Loucy (cell line): ENCODE data around the gene TNFAIP8.

Experiments used
- H2AFZ ChIP-seq: fragments of 200-600 bp; sonication (generic); 2 replicates; pipeline ENCODE4 v1.6.0; 2016; ENCODE audit warnings: antibody characterized with exemption, mild to moderate bottlenecking, low read length, moderate library complexity
- H3F3A ChIP-seq: fragments of 200-600 bp; 2 replicates; pipeline ENCODE4 v1.6.0; 2016; ENCODE audit warnings: antibody characterized with exemption, low read depth, mild to moderate bottlenecking
- H3K27me3 ChIP-seq: fragments of 200-600 bp; sonication (generic); 2 replicates; pipeline ENCODE4 v1.6.1; 2014; ENCODE audit warnings: low read length, mild to moderate bottlenecking; ENCODE audit not compliant: insufficient read depth, poor library complexity, severe bottlenecking
- H3K36me3 ChIP-seq: fragments of 200-600 bp; sonication (generic); 2 replicates; pipeline ENCODE4 v1.6.1; 2016; ENCODE audit warnings: low read length; ENCODE audit not compliant: insufficient read depth
- H3K4me1 ChIP-seq: fragments of 200-600 bp; sonication (generic); 2 replicates; pipeline ENCODE4 v1.5.1; 2014; ENCODE audit warnings: low read length, mild to moderate bottlenecking; ENCODE audit not compliant: insufficient read depth, poor library complexity, severe bottlenecking
- H3K4me2 ChIP-seq: fragments of 200-600 bp; sonication (generic); 2 replicates; pipeline ENCODE4 v1.6.0; 2014; ENCODE audit warnings: antibody characterized with exemption, low read length, low read depth, mild to moderate bottlenecking; ENCODE audit not compliant: poor library complexity, severe bottlenecking
- H3K4me3 ChIP-seq: fragments of 200-600 bp; sonication (generic); 2 replicates; pipeline ENCODE4 v1.5.1; 2014; ENCODE audit warnings: low read length, mild to moderate bottlenecking, mixed read lengths; ENCODE audit not compliant: poor library complexity, severe bottlenecking
- H3K79me2 ChIP-seq: fragments of 200-600 bp; sonication (generic); 2 replicates; pipeline ENCODE4 v1.6.1; 2014; ENCODE audit warnings: low read length; ENCODE audit not compliant: insufficient read depth
- H3K9ac ChIP-seq: fragments of 200-600 bp; sonication (generic); 2 replicates; pipeline ENCODE4 v1.6.0; 2014; ENCODE audit warnings: mild to moderate bottlenecking, low read depth, low read length, moderate library complexity; ENCODE audit not compliant: poor library complexity, severe bottlenecking
- H3K9me2 ChIP-seq: fragments of 200-600 bp; sonication (generic); replicated peaks from 2 replicates; pipeline ENCODE4 v1.6.1; 2016; ENCODE audit warnings: low read depth, low read length, mixed read lengths
- H3K9me3 ChIP-seq: fragments of 200-600 bp; sonication (generic); 2 replicates; pipeline ENCODE4 v1.6.1; 2014; ENCODE audit warnings: mild to moderate bottlenecking, antibody characterized with exemption, low read length, low read depth; ENCODE audit not compliant: insufficient read depth
- H4K20me1 ChIP-seq: fragments of 200-600 bp; sonication (generic); 2 replicates; pipeline ENCODE4 v1.6.0; 2014; ENCODE audit warnings: antibody characterized with exemption, low read length, mild to moderate bottlenecking; ENCODE audit not compliant: insufficient read depth, poor library complexity, severe bottlenecking
- EZH2phosphoT487 ChIP-seq: fragments of 200-600 bp; IDR thresholded peaks from 2 replicates; pipeline ENCODE4 v1.6.1; 2018; ENCODE audit warnings: antibody characterized with exemption, mild to moderate bottlenecking, moderate library complexity, borderline replicate concordance
- TF ChIP-seq, protein P1 (sequence below): fragments of 200-600 bp; sonication (generic); conservative IDR thresholded peaks from 2 replicates; pipeline ENCODE4 v1.5.1; 2014; ENCODE audit warnings: mild to moderate bottlenecking, antibody characterized with exemption, low read length

Gene TNFAIP8

DNA sequence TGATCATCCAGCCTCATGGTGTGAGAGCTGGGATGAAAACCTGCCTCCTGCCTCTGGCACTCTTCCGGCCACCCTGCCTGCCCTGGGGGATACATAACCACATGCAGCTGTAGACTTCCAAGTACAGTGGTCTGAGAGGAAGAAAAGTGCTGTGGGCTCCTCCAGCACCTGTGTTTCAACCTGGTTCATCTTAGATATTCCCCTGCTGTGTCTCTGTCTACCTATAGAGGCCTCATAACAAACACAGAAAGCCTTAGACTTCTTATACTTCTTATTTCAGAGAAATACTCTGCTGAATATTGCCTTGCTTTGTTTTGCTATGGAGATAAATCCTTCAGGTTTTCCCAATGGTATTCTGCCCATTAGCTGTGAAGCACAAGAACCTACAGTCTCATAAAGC lies 19.6 kb upstream of the TNFAIP8 start:
- Histone ChIP-seq H3K4me2 (no peak overlapping the region), H3K9me2 (no peaks in the 10 kb centered on the region), H3K9ac (no peak overlapping the region), H3F3A (no peaks in the 10 kb centered on the region), H3K79me2 (peaks cover 98% of the 10 kb centered on the region), H3K4me3 (no peak overlapping the region), H4K20me1 (peaks cover 20% of the 10 kb centered on the region), H3K4me1 (peaks cover 56% of the 10 kb centered on the region), H3K9me3 (no peaks in the 10 kb centered on the region), H2AFZ (no peak overlapping the region), H3K27me3 (no peaks in the 10 kb centered on the region), H3K36me3 (no peaks in the 10 kb centered on the region)
- TF ChIP-seq, protein P1, sequence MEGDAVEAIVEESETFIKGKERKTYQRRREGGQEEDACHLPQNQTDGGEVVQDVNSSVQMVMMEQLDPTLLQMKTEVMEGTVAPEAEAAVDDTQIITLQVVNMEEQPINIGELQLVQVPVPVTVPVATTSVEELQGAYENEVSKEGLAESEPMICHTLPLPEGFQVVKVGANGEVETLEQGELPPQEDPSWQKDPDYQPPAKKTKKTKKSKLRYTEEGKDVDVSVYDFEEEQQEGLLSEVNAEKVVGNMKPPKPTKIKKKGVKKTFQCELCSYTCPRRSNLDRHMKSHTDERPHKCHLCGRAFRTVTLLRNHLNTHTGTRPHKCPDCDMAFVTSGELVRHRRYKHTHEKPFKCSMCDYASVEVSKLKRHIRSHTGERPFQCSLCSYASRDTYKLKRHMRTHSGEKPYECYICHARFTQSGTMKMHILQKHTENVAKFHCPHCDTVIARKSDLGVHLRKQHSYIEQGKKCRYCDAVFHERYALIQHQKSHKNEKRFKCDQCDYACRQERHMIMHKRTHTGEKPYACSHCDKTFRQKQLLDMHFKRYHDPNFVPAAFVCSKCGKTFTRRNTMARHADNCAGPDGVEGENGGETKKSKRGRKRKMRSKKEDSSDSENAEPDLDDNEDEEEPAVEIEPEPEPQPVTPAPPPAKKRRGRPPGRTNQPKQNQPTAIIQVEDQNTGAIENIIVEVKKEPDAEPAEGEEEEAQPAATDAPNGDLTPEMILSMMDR = no peak
- no peak for TF ChIP-seq EZH2phosphoT487

DNA sequence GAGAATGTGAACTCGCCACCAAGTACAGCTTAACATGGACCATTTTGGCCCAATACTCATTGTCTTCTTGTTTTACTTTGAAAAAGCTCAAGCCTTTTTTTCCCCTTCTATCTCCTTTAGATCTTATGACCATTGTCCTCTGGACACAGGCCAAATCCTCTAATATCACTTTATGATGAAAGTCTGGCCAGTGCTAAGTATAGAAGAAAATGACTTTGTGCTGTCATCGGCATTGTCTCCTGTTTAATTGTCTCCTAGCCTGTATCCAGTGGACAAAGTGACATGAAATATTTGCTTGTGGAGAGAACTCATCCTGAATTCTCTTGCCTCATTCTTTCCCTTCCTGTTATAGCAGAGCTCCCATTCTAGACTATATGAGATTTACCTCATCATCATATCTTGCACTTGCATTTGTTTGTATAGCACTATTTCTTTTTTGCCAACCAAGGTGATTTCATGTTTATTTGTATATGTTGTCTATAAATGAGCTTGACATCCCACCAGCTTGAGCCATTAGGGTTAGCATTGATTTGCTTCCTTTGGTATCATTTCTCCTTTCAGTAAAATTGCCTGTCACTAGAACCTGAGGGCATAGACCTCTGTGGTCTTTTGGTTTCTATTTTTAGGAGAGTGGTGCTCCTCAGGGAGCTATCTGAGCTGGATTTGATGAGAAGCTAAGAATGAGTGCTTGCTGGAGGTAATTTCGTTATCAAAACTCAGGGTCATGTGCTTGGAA lies 18.8 kb upstream of the TNFAIP8 start:
- peaks cover 98% of the 10 kb centered on the region for H3K79me2 ChIP-seq
- H3K4me1 ChIP-seq = peaks cover 53% of the 10 kb centered on the region
- no peak overlapping the region for H2AFZ ChIP-seq
- no peaks in the 10 kb centered on the region for H3K36me3 ChIP-seq
- no peaks in the 10 kb centered on the region for H3F3A ChIP-seq
- H3K4me3 ChIP-seq = no peak overlapping the region
- H3K27me3 ChIP-seq = no peaks in the 10 kb centered on the region
- no peaks in the 10 kb centered on the region for H3K9me3 ChIP-seq
- no peak overlapping the region for H3K4me2 ChIP-seq
- TF ChIP-seq, protein P1 = no peak
- no peak for TF ChIP-seq EZH2phosphoT487
- peak overlapping the region; percentile 36 for H3K9ac ChIP-seq
- peaks cover 23% of the 10 kb centered on the region for H4K20me1 ChIP-seq
- H3K9me2 ChIP-seq = no peaks in the 10 kb centered on the region

DNA sequence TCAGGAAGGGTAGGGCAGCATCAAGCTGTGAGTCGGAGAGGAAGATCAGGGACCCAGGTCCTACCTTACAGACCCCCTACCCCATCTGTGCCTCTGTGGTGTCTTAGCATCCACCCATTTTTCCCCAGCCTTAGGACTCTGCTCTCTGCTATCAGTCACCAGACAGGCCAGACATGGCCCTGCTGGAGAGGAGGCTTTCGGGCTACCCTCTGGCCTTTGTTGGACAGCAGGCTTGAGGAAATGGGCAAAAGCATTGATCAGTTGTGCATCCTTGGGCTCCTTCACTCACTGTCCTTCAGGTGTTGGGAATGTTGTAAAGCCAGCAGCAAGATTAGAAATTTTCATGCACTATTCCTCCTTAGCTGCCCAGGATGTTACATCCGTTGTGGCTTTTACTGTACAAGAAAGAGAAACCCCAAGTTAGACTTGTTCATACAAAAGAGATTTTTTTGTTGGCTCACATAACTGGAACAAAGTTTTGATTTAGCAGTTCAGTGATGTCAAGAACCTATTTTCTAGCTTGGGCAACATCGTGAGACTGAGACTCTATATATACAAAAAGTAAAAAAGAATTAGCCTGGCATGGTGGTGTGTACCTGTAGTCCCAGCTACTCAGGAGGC lies 17.4 kb upstream of the TNFAIP8 start:
- Histone ChIP-seq H3K4me2 (no peak overlapping the region), H3K4me1 (peaks cover 40% of the 10 kb centered on the region), H3F3A (no peaks in the 10 kb centered on the region), H3K9me3 (no peaks in the 10 kb centered on the region), H3K79me2 (peaks cover 96% of the 10 kb centered on the region), H3K36me3 (no peaks in the 10 kb centered on the region), H3K27me3 (no peaks in the 10 kb centered on the region), H3K4me3 (no peak overlapping the region), H2AFZ (no peak overlapping the region), H3K9ac (no peak overlapping the region), H3K9me2 (no peaks in the 10 kb centered on the region), H4K20me1 (peaks cover 17% of the 10 kb centered on the region)
- no peak for TF ChIP-seq EZH2phosphoT487
- TF ChIP-seq, protein P1 = no peak
